Measurements from ENCODE around the gene S100A9.
"Not testable (repeated sequence)": the region's sequence is repeated elsewhere in the genome, so short reads cannot be mapped to it uniquely, and the experiment has no call there.

Gene S100A9

DNA sequence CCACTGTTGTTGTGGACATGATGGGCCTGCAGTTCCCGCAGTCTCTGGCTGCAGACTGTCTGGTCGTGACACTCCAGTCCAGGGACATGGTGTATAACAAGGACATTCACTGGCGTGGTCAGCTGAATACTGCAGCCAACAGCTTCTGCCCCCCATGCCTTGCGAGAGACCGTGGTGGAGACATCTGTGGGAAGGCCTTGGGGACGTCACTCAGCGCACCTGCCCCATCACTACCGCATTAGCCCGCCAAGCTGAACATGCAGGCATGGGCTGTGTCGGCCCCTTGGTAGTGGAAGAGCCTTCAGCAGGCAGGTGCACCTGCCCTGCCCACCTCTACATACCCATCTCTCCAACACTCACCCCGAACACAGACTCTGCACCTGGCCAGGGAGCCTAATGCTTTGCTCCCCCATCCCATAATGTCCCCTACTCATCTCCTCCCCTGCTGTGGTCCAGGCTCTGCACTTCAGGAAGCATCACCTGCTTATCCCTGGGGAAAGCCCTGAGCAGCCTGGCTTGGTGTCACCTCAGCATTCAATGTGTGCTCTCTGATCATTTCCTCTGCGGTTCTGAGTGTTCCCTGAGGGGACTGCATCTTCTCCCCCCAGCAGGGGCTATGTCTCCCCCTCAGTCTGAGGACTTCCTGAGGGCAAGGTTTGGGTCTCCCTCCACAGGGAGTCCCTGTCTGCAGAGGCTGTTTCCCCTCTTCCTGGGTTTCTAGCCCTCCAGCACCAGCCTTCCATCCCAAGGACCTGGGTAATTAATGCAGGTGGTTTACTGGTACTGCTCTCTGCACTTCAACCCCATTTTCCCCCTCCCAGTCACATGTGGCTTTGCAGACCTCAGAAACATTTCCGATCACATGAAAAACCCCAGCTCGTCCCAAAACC is 12.2 kb upstream of the S100A9 start:
- peak; percentile 54 for DNase-seq

DNA sequence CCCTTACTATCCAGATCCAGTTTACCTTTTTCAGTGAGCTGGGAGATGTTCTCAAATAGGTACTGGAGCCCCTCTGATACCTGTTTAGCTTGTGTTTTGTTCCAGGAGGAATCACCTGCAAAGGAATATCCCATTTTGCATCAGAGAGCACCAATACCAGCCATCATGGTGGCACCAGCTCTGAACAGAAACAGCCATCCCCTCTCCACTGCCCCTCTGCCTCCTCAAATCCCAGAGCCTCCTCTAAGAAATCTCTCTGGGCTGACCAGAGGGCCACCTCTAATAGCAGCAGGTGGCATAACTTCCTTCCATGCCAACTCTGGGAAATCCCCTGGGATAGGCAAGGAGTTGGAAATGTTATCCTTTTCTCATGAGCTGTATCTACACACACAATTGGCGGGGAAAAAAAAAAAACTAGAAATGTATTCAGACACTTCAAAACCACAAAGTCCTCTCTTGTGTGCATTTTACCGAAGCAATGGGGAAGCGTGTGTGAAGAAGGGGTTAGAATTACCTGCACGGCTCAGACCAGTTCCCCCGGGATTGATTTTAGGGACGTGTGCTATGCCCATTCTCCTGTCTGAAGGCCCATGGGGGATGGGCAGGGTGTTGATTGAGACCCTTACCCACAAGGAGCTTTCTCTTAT is 11.5 kb upstream of the S100A9 start:
- no peak for DNase-seq

DNA sequence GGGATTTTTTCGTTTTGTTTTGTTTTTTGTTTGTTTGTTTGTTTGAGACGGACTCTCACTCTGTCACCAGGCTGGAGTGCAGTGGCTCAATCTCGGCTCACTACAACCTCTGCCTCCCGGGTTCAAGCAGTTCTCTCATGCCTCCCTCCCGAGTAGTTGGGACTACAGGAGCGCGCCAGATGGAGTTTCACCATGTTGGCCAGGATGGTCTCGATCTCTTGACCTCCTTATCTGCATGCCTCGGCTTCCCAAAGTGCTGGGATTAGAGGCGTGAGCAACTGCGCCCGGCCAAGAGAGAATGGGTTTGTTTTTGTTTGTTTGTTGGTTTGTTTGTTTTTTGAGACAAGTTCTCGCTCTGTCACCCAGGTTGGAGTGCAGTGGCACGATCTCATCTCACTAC is 10.6 kb upstream of the S100A9 start:
- DNase-seq: not testable (repeated sequence)

DNA sequence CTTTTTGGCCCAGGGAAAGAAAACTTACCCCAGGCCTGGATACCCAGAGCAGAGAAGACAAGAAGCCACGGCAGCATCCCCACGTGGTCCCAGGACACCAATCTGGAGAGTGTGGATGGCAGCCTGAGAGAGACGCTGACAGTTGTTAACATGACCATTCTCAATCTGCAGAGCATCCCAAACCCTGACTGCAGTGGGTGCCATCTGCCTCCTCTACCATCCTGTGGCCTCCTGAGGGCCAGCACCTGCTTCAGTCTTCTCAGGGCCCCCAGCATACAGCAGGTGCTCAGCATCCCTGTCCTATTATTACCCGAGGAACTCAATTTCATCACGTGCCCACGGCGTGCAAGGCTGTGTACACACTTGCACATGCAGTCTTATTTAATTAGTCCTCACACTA is 9.8 kb upstream of the S100A9 start:
- DNase-seq: peak; percentile 44

DNA sequence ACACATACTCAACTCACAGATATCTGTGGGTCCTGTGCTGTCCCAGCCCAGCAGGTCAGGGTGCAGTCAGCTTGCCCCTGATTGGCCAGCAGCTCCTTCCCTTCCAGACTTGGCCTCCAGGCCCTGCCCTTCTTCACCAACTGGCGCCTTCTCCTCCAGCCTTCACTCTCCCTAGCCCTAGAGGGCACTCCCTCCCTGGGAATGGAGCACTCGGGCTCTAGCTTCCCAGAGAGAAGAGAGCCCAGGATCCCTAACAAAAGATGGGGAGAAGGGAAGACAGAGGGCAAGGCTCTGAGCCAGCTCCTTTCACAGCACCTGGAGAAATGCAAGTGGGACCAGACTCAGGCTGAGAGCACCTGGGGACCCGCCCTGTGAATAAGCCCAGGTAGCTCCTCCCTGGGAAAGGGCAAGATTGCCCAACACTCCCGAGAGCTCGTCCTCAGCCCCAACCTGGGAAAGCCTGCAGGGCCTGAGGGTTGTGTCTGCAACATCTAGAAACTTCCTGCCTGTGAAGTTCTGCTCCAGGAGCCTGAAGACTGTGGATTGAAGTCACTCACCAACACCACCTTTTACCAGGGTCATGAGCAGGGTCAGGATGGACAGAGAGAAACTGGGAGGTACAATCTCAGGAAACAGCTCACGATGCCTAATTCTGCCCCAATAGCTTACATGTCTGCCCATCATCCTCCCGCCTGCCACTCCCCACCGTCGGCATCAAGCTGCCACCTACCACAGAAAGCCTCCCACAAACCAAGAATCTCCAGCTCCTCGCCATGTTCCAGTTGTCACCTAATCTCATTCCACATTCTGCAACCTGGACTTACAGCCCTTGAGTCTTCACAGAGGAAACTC is 8.9 kb upstream of the S100A9 start, which contains the start of gene PGLYRP4:
PGLYRP4 (minus strand) TSS at position 331 of the 852 bp plus-strand sequence. CDS start 909 bp downstream, outside the sequence.
- DNase-seq: peak; percentile 13

DNA sequence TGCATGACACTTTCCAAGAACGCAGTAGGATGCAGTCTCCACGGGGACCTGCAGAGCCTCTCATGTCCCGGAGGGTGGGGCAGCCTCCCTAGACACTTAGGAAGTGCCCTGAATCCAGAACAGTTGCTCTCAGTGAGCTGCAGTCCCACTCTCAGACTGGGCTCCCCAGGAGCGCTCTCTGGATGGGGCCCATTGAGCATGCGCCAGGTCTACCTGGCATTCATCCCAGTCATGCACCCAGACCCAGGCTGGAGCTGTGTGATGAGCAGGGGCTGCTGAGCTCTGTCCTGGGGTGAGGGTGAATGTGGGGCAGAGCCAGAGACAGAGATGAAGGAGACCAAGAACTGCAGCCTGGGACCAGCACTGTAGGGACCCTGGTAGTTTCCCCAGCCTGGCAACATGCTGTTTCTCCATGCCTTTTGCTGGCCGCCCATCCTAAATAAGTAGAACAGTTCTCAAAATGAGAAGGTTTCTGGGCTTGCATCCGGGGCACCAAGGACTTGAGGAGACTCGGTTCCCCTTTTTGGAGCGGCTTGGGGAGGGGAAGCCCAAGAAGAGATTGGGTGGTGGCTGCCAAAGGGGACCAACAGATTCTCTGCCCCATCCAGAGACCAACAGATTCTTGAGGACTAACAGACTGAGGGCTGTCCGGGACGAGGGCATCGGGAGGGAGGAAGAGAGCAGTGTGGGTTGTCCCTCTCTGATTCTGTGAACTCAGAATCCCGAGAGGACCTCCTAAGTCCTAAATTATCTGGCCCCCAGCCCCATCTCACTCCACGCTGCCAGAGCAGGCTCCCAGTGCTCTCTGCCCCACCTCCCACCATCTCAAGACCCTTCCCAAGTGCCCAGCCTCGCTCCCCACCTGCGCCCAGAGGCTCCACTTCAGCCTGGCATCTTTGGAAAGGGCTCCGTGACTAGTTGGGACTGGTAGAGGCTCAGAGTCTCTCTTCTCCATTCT is 8.0 kb upstream of the S100A9 start:
- no peak for DNase-seq

DNA sequence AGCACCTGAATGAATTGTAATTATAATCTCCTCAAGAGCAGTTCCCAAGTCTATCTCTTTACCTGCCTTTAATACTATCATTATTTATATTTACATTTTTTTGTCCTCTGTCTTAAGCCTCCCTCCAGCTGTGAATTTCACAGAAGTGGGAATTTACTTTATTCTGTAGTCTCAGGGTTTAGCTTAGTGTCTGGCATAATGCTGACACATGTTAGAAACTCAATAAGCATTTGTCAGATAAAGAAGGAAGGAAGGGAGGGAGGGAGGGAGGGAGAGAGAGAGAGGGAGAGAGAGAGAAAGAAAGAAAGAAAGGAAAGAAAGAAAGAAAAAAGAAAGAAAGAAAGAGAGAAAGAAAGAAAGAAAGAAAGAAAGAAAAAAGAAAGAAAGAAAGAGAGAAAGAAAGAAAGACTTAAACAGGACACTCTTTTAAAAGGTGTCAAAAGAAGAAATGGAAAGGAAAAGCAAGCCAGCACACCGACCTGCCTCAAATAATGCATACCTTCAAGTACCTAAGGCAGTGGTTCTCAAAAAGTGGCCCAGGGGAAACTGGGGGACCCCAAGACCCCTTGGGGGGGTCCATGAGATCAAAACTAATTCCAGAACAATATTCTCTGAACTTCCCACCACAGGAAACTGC is 7.2 kb upstream of the S100A9 start:
- no peak for DNase-seq

DNA sequence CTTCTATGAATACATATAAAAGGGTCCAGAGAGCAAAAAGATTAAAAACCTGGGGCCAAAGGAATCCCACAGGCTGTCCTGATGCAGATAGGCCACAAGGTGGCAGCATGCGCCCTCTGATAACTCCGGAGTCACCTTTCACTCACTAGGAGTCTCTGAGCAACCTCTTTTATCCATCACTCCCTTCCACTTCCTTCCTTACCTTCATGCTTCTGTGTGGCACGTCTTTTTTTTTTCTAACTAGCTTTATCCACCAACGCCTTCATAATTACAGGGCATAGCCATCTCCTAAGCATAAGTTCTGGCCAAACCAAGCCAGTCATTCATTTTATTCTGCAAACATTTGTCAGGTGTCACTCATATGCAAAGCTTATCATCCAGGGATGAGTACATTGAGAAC is 5.1 kb upstream of the S100A9 start:
- peak; percentile 77 for DNase-seq

DNA sequence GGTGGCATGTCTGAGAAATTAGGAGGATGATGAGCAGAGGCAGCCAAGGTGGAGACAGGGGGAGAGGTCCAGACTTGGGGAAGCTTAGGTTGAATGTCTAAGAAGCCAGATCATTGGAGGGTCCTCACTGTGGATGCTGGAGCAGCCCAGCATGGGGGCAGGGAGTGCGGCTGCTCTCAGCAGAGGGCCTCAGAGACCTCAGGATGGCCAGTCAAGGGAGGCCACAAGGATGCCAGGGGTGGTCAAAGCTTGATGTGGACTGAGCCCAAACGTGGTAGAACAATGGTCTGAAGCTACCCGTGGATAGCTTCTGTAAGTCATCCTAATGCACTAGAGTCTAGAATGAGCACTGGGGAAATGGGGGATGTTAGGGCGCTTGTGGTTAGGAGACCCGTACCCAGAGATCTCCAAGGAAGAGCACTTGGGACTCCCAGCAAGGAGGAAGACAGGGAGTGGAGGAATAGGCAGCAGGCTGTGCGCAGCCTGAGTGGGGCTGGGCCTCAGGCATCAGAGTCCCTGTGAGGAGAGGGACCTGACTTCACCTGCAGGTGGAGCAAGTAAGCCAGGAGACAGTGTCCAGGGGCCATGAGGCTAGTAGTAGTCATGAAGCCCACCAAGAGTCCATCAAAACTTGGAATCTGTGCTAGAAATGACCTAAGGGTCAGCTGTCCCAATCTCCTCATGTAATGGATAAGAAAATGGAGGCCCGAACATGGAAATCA is 4.3 kb upstream of the S100A9 start:
- DNase-seq: peak; percentile 24

DNA sequence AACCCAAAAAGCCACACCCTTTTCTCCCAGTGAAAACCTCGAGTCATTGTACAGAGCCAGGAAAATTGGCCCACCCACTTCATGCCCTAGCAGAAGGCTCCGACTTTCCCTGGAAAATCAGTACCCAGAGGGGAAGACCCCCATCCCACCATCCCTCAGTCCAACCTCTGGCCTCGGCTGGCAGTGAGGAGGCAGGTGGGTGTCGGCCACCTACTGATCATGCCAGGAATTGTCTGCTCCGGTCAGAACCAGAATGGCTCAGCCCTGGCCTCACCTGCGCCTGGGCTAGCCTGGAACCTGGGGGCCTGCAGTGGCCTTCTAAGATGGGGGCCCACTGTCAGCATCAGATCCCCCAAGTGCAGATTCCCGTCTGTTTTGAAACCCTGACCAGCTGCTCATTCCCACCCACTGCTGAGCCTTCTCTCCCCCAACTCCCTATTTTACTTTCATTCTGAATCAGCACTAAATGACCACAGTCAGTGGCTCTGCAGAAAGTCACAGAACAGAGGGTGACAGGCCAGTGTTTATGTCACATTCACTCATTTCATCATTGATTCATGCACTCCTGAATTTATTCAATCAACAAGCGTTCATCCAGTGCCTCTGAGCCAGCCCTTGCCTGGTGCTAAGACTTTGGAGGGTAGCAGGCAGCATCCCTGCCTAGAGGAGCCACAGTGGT is 3.0 kb upstream of the S100A9 start:
- no peak for DNase-seq

DNA sequence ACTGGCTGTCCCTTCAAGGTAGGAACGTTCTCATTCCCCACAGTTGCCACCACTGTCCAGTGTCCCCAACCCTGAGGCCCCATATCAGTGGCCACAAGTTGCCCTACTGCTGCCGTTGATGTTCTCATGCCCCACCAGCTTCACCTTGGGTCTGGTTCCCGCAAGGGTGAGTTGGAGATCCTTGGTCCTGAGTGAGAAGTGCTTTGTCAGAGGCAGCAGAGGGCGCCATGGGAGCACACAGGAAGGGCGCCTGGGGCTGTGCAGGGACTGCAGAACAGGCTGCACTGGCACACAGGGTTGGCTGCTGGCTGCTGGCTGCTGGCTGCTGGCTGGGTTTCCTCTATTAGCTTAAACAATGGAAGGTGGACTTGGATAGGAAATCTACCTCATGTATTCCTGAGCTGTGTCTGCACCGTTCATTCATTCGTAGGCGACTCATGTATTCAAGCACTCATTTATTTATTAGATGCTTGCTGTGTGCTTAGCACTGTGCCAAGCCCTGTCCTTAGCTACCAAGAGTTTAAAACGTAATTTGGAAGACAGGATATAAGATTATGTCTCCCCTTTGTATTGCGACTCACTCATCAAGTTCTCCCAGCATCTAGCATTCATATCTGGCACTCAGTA is 2.1 kb upstream of the S100A9 start:
- DNase-seq: peak; percentile 63

DNA sequence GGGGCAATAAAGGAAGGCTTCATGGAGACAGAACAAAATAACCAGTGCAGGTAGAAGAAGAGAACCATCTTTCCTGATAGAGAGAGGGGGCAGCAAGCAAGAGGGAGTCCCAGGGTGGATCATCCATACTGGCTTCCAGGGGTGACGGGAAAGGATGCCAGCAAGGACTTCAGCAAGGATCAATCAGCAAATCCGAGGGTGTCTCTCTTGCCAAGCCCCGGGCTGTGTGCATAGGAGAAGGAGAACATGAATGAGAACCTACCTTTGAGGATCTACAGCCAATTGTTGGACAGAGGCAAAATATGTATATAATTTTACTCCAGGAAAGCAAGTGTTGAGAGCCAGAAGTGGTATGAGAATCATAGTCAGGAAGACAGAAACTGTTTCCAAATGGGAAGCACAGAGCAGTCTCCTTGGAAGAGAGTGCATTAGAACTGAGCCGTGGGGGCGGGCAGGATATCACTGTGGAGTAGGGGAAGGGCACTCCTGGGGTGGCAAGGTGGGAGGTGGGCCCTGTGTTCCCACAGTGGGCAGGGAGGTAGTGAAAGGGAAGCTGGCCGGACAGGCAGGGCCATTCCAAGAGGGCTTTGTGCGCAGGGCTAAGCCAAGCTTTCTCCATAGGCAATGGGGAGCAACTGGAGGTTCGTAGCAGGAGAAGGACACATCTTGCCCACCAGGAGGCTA is 1.1 kb upstream of the S100A9 start:
- DNase-seq: no peak

DNA sequence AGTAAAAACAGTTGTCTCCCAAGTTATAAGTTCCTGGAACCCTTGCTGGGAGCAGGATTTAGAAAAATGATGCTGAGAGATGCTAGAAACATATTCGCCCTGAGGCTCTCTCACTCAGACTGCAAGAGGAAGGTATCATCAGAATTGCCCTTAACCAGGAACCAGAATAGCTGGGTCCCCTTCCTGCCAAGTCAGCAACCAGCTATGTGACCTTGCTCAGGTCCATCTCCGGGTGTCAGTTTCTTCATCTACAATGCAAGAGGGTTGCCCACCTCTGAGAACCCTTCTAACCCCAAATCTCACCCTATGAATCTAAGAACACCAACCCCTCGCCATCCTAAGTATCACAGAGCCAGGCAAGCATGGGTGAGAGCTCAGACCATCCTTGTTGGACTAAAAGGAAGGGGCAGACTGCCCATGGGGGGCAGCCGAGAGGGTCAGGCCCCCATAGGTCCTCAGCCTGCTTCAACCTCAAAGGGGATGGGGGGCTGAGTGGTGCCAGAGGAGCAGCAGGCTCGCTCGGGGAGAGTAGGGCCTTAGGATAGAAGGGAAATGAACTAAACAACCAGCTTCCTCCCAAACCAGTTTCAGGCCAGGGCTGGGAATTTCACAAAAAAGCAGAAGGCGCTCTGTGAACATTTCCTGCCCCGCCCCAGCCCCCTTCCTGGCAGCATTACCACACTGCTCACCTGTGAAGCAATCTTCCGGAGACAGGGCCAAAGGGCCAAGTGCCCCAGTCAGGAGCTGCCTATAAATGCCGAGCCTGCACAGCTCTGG is 390 bp upstream of the S100A9 start:
- DNase-seq: no peak

DNA sequence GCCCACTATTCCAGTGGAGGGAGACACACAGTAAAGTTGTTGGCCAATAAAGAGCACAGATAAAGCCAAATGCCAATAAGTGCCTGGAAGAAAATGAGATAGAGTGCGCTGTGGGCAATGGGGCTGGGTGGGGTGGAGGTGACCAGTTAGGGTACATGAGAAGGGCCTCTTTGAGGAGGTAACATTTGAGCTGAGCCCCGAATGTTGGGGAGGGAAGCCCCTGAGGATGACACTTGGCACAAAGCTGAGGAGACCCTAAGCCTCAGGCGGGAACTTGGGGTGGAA is 979 bp downstream of the S100A9 start:
- no peak for DNase-seq

DNA sequence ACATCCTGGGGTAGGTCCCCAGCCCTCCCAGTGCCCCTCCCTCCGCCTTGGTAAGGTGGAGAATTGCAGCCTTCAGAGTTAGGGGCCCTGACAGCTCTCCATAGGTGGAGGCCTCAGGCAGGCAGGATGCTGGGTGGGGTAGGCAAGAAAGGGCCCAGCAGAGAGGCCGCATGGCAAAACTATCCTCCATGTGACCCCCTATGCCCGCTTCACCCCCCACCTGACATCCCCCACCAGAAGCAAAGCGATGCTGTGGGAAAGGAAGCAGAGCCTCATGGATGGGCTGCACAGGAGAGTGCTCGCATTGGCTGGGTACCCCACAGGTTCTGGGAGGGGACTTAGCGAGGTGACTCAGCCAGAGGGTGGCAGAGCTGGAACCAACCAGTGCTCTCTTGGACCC is 1.6 kb downstream of the S100A9 start:
- no peak for DNase-seq

DNA sequence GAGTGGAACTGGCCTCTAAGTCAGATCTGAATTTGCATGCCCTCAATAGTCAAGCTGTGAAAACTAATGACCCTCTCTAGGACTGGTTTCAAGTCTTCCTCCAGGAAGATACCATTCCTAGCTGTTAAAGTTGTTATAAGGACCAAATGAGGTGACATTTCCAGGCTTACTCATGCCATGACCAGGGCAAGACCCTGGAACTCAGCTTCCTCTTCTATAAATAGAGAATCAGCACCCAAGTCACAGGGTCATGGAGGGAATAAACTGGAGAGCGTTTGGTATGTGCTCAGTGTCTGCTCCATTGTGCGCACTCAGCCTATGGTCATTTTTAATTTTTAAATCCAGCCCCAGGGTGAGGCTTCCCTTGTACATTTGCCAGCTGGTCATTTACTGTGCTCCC is 2.5 kb downstream of the S100A9 start:
- DNase-seq: no peak

DNA sequence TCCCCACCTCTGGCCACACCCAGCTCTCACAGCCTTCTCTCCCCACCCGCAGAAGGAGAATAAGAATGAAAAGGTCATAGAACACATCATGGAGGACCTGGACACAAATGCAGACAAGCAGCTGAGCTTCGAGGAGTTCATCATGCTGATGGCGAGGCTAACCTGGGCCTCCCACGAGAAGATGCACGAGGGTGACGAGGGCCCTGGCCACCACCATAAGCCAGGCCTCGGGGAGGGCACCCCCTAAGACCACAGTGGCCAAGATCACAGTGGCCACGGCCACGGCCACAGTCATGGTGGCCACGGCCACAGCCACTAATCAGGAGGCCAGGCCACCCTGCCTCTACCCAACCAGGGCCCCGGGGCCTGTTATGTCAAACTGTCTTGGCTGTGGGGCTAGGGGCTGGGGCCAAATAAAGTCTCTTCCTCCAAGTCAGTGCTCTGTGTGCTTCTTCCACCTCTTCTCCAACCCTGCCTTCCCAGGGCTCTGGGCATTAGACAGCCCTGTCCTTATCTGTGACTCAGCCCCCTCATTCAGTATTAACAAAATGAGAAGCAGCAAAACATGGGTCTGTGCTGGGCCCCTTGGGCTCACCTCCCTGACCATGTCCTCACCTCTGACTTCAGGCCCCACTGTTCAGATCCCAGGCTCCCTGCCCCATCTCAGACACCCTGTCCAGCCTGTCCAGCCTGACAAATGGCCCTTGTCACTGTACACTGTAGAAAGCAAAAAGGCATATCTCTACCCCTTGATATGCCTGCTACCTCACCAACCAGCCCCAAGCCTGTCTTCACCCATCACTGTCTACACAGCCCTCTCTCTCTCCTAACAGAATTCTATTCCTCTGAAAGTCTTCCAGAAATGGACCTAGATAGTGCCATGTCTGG is 3.2 kb downstream of the S100A9 start:
- no peak for DNase-seq

Data from NCI-H146 (cell line).